Stimulated activated CD8-positive, alpha-beta memory T cell treated with anti-CD3 and anti-CD28 coated beads, Interleukin-4, amount 100 ng/mL, for 4 hours (primary cell): ENCODE results near the gene PRR35.

Experiments used
- DNase-seq, 2 donors: peaks; one replicate each; pipeline ENCODE4 v3.0.0-alpha.2; 2020; ENCODE audit warnings: low read depth in 2 of 2, low spot score in 1 of 2

PRR35 gene

DNA sequence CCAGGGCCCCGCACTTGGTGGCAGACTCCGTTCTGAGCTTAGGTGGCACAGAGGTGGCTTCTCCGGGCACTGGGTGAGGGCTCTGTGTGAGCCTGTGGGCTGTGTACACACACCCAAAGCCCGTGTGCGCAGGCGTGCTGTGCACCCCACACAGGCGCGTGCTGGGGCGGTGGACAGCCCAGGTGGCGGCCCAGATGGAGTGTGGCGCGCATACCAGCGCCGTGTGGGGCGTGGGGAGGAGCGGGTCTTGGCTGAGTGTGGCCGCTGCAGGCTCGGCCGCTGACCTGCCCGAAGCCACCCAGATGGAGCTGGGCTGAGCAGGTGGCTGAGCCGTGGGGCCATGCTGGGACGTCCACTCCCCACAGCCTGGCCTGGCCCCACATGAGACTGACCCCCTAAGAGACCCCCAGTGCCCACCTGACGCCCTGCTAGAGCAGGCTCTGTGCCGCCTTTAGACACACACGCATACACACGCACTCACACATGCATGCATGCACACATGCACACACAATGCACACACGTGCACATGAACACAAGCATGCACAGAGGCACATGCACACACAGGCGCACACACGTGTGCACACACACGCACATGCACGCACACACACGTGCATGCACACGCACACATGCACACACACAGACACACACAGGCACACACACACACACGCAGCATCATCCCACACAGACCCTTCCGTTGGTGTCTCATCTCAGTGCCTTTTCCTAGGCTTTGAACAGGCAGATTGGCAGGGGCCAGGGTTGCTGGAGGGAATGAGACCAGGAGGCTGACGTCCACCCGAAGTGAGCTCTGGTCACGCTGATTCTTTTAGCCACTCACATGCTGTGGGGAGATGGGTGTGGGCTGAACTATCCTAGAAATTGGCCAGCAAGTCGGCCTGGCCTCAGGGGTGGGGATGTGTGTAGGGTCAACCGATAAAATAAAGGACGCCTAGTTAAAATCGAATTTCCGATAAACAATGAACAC is 2.1 kb downstream of the PRR35 start:
- no peak for DNase-seq

DNA sequence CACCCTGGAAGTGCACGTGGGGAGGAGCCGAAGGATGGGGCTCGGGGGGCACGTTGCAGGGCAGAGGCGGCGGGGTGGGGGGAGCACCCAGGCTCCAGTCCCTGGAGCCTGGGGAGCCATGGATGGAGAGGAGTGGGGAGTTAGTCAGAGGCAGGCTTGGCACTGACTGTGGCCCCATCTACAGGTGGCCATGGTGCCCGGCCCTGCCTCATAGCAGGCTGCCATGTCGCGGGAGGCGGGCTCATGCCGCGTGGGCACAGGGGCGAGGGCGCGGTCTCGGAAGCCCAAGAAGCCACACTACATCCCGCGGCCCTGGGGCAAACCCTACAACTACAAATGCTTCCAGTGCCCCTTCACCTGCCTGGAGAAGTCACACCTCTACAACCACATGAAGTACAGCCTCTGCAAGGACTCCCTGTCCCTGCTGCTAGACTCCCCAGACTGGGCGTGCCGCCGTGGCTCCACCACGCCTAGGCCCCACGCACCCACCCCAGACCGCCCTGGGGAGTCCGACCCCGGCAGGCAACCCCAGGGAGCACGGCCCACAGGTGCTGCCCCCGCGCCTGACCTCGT is 3.0 kb downstream of the PRR35 start:
- DNase-seq = no peak

DNA sequence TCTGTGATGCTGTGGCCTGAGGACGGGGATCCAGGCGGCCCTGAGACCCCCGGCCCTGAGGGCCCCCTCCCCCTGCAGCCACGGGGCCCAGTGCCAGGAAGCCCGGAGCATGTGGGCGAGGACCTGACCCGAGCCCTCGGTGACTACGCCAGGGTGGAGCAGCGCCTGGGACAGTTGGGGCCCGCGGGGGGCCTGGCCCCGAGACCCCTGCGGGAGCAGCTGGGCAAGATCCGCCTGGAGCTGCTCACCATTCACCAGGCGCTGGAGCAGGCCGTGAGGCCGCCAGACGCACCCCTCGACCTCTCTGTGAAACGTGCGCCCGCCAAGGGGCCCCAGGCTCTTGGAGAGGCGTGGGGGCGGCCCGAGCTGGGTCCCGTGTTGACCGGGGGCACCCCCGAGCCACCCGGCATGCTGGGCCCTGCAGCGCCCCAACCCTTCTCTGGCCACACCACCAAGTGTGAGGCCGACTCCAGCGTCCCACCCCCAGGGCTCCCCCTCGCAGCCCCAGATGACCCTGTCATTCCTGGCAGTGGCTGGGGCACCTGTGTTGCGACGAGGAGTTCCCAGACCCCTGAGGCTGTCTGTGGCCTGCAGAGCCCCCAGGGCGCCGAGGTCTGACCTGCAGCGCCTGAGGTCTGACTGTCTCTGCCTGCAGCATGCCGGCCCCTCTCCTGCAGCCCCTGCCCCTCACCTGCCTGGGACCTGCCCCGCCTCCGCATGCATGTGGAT is 4.7 kb downstream of the PRR35 start:
- no peak for DNase-seq

DNA sequence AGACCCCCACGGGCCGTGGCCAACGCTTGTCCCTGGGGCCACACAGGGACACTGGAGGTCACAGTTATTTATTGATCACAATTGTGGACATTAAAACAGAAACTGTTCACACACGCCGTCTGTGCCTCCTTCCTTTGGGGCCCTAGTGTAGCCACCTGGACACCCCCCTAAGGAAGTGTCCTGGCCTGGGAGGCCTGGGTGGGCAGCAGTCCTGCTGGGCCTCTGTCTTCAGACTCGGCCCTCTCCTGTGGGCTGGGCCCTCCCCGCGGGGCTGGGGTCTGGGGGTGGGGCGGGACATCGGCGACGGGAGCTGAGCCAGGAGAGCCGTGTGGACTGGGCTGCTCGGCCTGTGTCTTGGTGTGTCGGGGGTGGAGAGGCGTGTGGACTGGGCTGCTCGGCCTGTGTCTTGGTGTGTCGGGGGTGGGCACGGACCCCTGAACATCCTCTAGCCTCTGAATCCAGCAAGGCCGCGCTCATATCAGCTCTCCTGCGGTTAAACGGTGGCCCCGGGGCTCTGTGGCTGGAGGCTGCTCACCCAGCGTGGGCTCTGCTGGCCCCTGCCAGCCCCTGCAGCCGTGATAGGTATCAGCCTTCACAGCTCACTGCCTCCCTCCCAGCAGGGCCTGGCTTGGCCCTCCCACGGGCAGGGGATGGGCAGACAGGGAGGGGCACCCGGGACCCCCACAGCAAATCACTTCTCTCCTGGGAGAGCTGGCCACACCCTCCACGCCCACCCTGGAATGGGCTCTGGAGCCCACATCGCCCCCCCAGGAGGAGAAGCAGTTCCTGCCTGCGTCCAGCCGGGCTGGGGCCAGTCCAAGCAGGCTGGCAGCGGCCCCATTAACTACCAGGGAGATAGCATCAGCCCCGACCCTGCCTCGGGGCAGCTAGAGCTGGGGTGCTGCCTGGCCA is 5.5 kb downstream of the PRR35 start:
- DNase-seq = no peak

DNA sequence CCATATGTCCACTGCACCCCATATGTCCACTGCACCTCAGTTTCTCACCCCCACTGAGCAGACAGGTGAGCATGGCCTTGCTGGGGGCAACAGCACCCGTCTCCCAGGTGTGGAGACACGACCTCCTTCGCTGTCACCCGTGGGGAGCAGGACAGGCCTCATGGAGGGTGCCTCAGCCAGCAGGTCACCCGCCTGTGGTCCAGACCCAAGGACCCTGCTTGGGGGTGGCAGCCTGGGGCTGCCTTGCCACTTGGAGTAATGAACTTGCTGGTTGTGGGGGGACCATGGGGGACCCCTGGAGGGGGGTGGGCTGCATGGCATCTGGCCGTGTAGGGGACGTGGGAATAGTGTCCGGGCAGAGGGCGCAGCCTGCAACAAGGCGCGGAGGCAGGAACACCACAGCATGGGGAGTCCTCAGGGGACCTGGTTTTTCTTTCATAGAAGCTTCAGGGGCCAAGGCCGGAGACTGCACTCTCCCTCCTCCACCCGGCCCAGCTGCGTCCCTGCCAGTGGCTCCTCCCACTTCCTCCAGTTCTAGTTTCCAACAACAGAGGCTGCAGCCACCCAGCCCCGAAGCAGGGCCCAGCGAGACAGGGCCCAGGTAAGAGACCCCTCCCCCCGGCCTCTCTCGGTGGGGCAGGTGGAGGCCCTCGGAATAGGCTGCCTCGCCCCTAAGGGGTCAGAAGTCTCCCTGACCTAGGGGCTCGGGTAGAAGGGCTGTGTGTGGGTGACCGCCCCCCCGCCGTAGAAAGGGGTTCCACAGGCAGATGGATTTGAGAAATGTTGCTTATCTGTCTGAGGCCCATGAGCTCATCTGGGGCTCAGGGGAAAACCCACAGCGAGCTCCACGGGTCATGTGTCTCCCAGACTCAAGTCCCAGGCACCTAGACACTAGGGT is 6.5 kb downstream of the PRR35 start, which contains the start of gene NHLRC4:
Gene NHLRC4, plus strand, starts transcription at position 531 of the 898 bp plus-strand sequence. CDS start 1,043 bp downstream, outside the sequence.
- no peak for DNase-seq

DNA sequence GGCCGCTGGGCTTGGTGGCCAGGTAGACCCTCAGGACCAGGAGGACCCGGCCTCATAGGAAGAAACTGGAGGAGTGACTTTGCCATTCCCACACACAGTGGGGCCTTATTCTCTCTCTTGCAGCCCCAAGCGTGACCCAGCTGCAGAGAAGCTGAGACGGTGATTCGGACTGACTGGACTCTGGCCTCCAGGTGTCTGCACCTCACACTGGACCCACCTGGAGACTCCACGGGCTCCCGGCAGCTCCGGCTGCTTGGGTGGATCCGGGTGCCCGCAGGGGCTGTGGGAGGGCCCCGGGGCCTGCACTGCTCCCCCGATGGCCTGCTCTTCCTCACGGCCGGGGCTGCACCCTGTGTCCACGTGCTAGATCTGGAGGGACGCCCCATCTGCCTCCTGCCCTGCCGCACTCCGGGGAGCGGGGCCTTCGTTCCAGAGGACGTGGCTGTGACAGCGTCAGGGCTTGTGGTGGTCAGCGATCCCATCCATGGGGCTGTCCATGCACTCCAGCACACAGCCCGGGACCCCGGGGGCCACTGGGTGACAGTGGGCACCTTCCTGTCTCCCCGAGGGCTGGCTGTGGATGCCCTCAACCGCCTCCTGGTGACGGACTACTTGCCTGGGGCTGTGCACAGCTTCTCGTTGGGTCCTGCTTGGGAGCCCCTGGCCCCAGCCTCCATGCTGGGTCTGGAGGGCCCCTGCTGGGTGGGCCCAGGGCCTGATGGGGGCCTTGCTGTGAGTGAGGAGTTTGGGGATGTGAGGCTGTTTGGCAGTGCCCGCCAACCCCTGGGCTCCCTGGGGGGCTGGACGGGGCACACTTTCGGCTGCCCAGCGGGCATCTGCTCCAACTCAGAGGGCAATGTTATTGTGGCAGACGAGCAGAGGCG is 7.4 kb downstream of the PRR35 start:
- DNase-seq = no peak

DNA sequence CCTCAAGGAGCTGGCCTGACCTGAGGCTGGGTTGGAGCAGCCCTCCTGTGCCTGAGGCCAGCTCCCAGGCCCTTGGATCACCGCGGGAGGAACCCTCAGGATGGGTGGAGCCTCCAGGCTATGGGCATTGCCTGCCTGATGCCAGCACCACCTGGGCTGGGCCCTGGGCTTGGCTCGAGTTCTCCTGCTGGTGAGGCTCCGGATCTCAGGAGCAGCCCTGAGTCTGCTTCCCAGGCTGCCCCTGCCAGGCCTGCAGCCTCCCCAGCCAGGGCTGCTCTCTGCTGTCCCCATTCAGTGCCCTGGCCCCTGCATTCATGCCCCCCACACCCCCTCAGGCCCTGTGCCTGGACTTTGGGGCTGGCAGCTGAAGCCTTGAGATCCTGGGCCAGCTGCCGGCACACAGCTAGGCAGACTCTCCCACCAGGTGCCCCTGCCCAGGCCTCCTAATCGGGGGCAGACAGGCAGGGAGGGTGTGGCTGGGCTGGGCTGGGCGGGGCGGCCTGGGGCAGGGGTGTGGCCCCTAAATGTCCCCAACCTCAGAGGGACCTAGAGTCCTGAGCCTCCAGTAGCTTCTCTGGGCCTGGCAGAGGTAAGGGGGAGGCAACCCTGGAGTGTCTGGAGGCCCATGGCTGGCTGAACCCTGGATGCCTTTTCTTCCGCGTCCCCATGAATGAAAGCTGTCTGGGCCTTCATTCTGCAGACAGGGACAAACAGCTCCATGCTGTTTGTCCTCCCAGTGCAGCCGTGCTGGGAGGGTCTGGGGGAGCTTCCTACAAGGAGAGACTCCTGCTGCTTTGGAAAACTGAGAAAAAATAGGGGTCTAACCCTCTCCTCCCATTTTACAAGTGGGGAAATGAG is 8.4 kb downstream of the PRR35 start:
- no peak for DNase-seq

DNA sequence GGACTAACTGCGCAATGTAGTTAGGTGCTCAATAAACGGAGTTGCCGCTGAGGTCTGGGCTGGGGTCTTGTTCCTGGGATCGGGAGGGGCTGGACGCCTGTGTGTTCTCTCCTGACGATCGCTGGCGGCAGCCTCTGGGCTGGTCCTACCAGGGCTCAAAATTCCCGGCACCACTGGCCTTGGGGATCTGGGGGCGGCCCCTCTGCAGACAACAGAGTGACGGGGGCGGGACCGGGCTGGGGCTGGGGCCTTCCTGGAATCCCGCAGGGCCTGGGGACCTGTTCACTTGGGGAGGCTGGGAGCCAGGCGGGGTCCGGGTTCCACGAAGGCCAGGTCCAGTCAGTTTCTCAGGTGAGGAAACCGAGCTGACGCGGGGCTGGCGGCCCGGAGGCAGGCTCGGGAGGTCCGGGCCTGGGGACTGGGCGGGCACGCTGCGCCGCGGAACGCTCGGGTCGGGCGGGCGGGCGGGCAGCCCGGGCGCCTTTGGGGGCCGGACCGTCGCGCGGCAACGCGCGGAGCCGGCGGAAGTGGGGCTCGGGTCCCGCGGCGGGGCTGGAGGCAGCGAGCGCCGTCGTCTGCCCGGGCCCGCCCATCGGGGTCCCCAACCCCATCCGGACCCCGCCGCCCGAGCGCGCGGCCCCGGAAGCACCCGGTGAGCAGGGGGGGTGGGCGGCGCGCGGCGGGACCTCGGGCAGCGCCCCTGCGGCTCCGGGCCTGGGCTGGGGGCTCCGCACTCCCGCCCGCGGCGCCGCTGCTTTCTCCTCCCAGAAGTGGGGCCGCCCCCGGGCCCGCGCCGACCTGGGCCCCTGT is 9.5 kb downstream of the PRR35 start, which contains the start of gene PIGQ:
Gene PIGQ, plus strand, starts transcription at position 524 of the 810 bp plus-strand sequence. CDS start 4,107 bp downstream, outside the sequence.
- peak in 1 of 2 donors; percentile 24 for DNase-seq

DNA sequence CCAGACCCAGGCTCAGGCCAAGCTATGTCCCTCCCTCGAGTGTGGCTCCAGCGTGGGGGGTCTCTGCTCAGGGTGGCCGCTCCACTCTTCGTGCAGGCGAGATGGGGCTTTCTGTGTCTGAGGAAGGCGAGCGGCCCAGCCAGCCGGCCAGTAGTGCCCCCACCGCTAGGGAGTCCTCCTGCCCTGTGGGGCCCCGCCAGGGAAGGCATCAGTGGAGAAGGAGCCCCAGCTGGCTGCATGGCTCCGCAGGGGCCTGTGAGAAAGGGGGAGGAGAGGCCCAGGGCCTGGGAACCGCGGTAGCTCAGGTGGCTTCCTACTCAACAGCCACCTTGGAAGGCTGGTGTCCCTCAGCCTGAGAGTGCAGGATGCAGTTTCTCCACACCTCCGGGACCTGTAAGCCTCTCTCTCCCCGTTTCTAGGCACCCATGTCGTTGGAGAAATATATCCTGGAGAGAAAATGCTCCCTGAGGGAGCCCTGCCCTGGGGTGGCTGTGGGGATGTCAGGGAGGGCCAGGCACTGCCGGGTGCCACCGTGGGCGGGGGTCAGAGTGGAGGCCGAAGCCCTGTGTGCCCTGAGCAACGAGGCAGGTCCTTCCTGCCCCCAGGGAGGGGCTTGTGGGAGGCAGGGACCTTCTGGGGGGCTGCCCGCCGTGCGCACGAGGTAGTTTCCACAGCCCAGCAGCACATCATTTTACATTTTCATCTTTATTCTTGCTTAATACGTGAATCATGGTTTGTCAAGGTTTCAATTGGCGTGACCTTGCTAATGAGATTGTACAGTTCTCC is 12.9 kb downstream of the PRR35 start:
- no peak for DNase-seq

- DNase-seq = no peak
Measured at GRCh38 chr16:574021-574760, 14.0 kb downstream of the PRR35 start.

DNA sequence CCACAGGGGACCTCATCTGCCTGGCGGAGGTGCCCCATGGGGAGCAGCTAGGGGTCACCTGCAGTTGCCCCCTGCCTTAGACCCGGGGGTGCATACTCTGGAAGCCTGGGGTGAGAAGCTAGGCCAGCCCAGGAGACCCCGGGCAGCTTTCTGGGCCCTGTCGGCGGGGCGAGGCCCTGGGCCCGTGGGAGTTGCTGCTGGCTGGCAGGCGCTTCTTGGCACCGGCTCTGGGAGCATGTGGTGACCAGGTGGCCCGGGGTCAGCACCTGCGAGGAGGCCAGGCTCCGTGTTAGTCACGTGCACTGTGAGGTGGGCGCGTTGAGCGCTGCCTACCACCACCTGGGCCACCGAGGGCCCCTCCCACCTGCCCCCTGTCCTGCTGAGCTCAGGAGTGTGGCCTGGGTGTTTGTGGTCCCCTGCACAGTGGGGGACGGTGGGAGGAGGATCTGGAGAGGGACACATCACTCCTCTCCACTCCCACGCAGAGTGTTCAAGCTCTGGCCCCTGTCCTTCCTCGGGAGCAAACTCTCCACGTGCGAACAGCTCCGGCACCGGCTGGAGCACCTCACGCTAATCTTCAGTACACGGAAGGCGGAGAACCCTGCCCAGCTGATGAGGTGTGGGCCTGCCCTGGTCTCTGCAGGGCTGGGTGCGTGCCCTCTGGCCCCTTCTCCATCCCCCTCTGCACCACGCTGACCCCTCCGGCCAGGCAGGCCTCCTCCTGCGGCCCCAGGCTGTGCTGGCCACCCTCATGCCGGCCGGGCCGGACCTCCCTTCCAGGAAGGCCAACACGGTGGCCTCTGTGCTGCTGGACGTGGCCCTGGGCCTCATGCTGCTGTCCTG is 15.4 kb downstream of the PRR35 start:
- DNase-seq = no peak

GRCh38 chr16:576197-576822 is 16.1 kb downstream of the PRR35 start:
- no peak for DNase-seq

DNA sequence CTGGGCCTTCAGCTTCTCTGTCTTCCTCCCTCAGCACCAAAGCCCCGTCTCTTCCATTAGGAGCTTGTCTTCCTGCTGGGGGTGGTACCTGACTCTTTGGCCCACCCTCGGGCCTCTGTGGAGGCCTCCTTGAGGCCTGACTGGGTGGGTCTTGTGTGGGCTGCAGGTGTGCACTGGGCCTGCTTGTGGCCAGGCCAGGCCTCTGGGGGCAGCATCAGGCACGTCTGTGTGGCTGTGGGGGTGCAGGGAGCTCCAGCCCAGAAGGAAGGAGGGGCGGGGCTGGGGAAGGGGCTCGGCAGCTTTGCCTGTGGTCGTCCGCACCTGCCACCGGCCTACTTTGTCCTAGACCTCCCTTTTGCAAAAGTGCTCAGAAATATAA is 16.6 kb downstream of the PRR35 start:
- DNase-seq = no peak

DNA sequence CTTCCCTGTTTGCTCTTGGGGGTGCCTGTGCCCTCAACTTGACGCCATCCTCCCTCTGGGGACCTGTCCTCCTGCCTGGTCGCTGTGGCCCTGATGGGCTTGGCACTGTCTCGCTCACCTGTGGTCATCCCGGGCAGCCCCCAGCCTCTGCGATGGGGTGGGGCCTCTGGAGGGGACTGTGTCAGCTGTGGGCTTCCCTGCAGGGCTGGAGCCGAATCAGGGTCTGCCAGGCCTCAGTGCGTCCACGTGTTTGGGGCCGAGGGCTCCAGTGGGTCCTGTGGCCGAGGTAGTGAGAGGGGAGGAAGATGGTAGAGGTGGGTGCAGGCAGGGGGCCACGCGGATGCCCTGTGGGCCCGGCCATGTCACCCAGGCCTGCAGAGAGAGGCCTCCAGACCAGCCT is 17.6 kb downstream of the PRR35 start:
- DNase-seq = no peak
